Spleen (tissue), 7 donors: ENCODE data around the gene DOCK4.

ENCODE experiments used
- CTCF ChIP-seq, 11 experiments: fragments of 200-600 bp in 7 of 11; fragments of 450-650 bp in 4 of 11; sonication (generic) in 4 of 11; IDR thresholded peaks in 8 of 11; conservative IDR thresholded peaks in 3 of 11; 1 replicate in 7 of 11; 2 replicates in 4 of 11; pipeline versions ENCODE4 v1.4.0 to v1.8.0; 2016 to 2021; ENCODE audit warnings: antibody characterized with exemption in 11 of 11, inconsistent platforms in 4 of 11, mild to moderate bottlenecking in 1 of 11
- POLR2A ChIP-seq, 3 donors: fragments of 450-650 bp; IDR thresholded peaks; one replicate each; pipeline ENCODE4 v1.5.1; 2017; ENCODE audit warnings: antibody characterized with exemption in 3 of 3, mild to moderate bottlenecking in 1 of 3
- POLR2AphosphoS5 ChIP-seq, 3 donors: sonication (generic); formaldehyde crosslinking; IDR thresholded peaks; one replicate each; pipeline ENCODE4 v1.5.1; 2017; ENCODE audit warnings: antibody characterized with exemption in 3 of 3
- donor health status: DM: no; HTN: no; CAD: no; lungs with moderate emphysema.
- donor health status: DM: no; HTN: no; CAD: no.
- donor health status: DM: no; HTN: no; CAD: no.

- TF ChIP-seq CTCF (IDR thresholded peaks at IDR 0.05 in 8 of 11, conservative IDR thresholded peaks at IDR 0.05 in 3 of 11) (no peak), POLR2A (IDR thresholded peaks at IDR 0.05) (no peak), POLR2AphosphoS5 (IDR thresholded peaks at IDR 0.05) (no peak)
These were observed 347.9 kb downstream of the DOCK4 start for GRCh38 chr7:111858331-111858730.
